Endodermal cell (in vitro differentiated cells): ENCODE results near the gene NCKIPSD. TPM values are rescaled to one million over a fixed set of nuclear protein-coding genes. Genes with fewer than 3 reads are reported as not detected.

Source experiments
- DNase-seq: peaks from one replicate; pipeline ENCODE4 v3.0.0-alpha.2; 2017
- H3K27ac ChIP-seq: 2 replicates; pipeline ENCODE4 v1.5.1; 2013; ENCODE audit warnings: mild to moderate bottlenecking, low read depth, low read length, moderate library complexity
- H3K27me3 ChIP-seq: 2 replicates; pipeline ENCODE4 v1.6.1; 2013; ENCODE audit warnings: mild to moderate bottlenecking, low read length, moderate library complexity; ENCODE audit not compliant: insufficient read depth, control insufficient read depth, poor library complexity, severe bottlenecking
- H3K36me3 ChIP-seq: 2 replicates; pipeline ENCODE4 v1.7.0; 2013; ENCODE audit warnings: mild to moderate bottlenecking, low read length, moderate library complexity; ENCODE audit not compliant: control insufficient read depth, insufficient read depth
- H3K4me1 ChIP-seq: one replicate; pipeline ENCODE4 v1.7.0; 2013; ENCODE audit warnings: low read length; ENCODE audit not compliant: control insufficient read depth, insufficient read depth
- H3K4me3 ChIP-seq: 2 replicates; pipeline ENCODE4 v1.5.1; 2013; ENCODE audit warnings: mild to moderate bottlenecking, low read length, moderate library complexity
- H3K9ac ChIP-seq: 2 replicates; pipeline ENCODE4 v1.6.1; 2013; ENCODE audit warnings: mild to moderate bottlenecking, low read length, moderate library complexity; ENCODE audit not compliant: poor library complexity, severe bottlenecking; ENCODE audit errors: extremely low read depth
- H3K9me3 ChIP-seq: 2 replicates; pipeline ENCODE4 v1.6.1; 2013; ENCODE audit warnings: mild to moderate bottlenecking, low read length, moderate library complexity; ENCODE audit not compliant: control insufficient read depth
- H3K27ac Mint-ChIP-seq: 2 replicates; pipeline ENCODE4 v1.8.0; 2020; ENCODE audit warnings: mixed read lengths
- H3K27me3 Mint-ChIP-seq: 2 replicates; pipeline ENCODE4 v1.8.0; 2021; ENCODE audit warnings: mild to moderate bottlenecking, mixed read lengths; ENCODE audit not compliant: insufficient read depth
- H3K36me3 Mint-ChIP-seq: 2 replicates; pipeline ENCODE4 v1.8.0; 2020; ENCODE audit warnings: low read depth, mixed read lengths
- H3K4me1 Mint-ChIP-seq: 2 replicates; pipeline ENCODE4 v1.8.0; 2020; ENCODE audit warnings: mixed read lengths
- H3K4me3 Mint-ChIP-seq: 2 replicates; pipeline ENCODE4 v1.8.0; 2020; ENCODE audit warnings: mild to moderate bottlenecking, moderate library complexity, mixed read lengths
- H3K9me3 Mint-ChIP-seq: 2 replicates; pipeline ENCODE4 v1.8.0; 2020; ENCODE audit warnings: mild to moderate bottlenecking, mixed read lengths
- CTCF ChIP-seq: fragments of 200-600 bp; sonication (generic); conservative IDR thresholded peaks from 2 replicates; pipeline ENCODE4 v1.5.0; 2021; ENCODE audit warnings: antibody characterized with exemption, mild to moderate bottlenecking
- WGBS, 2 experiments: methylation state at CpG; one replicate each; pipeline versions ENCODE4 v1.1.5 to v1.1.7; 2013; ENCODE audit warnings: missing lambda C conversion rate in 2 of 2, mixed read lengths in 1 of 2; ENCODE audit not compliant: insufficient coverage in 1 of 2, insufficient read length in 1 of 2; 5-methylcytosine and 5-hydroxymethylcytosine counted together
- total RNA-seq, 2 donors: library from RNA; stranded (reverse); fragmentation: NEBNext Ultra II Directional in 1 of 2; extraction: Animal tissue kit (Norgen Biotek cat#: 25700) in 1 of 2; gene quantifications; 2 replicates in 1 of 2; 3 replicates in 1 of 2; pipeline ENCODE4 v1.2.1, GENCODE V29; 2021

The NCKIPSD gene
- total RNA-seq, 2 donors from 2014 or later = 30.9 to 32.5 TPM

- peaks cover 85% of the 10 kb centered on the region for H3K36me3 ChIP-seq
- H3K4me1 ChIP-seq = no peaks in the 10 kb centered on the region
- H3K9ac ChIP-seq = no peak overlapping the region
- peaks cover 11% of the 10 kb centered on the region for H3K4me1 Mint-ChIP-seq
- no peak overlapping the region for H3K4me3 ChIP-seq
- H3K4me3 Mint-ChIP-seq = no peak overlapping the region
- no peaks in the 10 kb centered on the region for H3K27me3 ChIP-seq
- TF ChIP-seq CTCF = no peak
- no peaks in the 10 kb centered on the region for H3K9me3 ChIP-seq
- 88 to 98% methylated on average over 3 to 5 of the region's 5 CpGs for WGBS, 2 experiments
- peaks cover 71% of the 10 kb centered on the region for H3K36me3 Mint-ChIP-seq
- no peak overlapping the region for H3K27ac ChIP-seq
- H3K27me3 Mint-ChIP-seq = no peaks in the 10 kb centered on the region
- no peak for DNase-seq
- H3K27ac Mint-ChIP-seq = peak overlapping the region; percentile 75
- no peaks in the 10 kb centered on the region for H3K9me3 Mint-ChIP-seq
Observed at GRCh38 chr3:48696156-48696555, 10.4 kb upstream of the NCKIPSD start.

- TF ChIP-seq CTCF = no peak
- Mint-ChIP-seq H3K36me3 (peaks cover 72% of the 10 kb centered on the region), H3K9me3 (no peaks in the 10 kb centered on the region), H3K27ac (peak overlapping the region; percentile 92), H3K27me3 (no peaks in the 10 kb centered on the region), H3K4me1 (peaks cover 11% of the 10 kb centered on the region), H3K4me3 (peak overlapping the region; percentile 32)
- H3K9me3 ChIP-seq = no peaks in the 10 kb centered on the region
- peak overlapping the region; percentile 93 for H3K27ac ChIP-seq
- no peak overlapping the region for H3K9ac ChIP-seq
- no peaks in the 10 kb centered on the region for H3K4me1 ChIP-seq
- 63 to 79% methylated on average over 9 of the region's 9 CpGs for WGBS, 2 experiments
- H3K27me3 ChIP-seq = no peaks in the 10 kb centered on the region
- H3K4me3 ChIP-seq = no peak overlapping the region
- DNase-seq = peak; percentile 91
- H3K36me3 ChIP-seq = peaks cover 82% of the 10 kb centered on the region
Observed at GRCh38 chr3:48695393-48695753, 9.7 kb upstream of the NCKIPSD start.

- no peak for DNase-seq
- H3K36me3 Mint-ChIP-seq = peaks cover 71% of the 10 kb centered on the region
- Histone ChIP-seq H3K27me3 (no peaks in the 10 kb centered on the region), H3K27ac (peak overlapping the region; percentile 93), H3K4me1 (no peaks in the 10 kb centered on the region), H3K9me3 (no peaks in the 10 kb centered on the region), H3K4me3 (no peak overlapping the region), H3K9ac (no peak overlapping the region), H3K36me3 (peaks cover 82% of the 10 kb centered on the region)
- peak overlapping the region; percentile 32 for H3K4me3 Mint-ChIP-seq
- H3K9me3 Mint-ChIP-seq = no peaks in the 10 kb centered on the region
- 88 to 89% methylated on average over 9 to 23 of the region's 23 CpGs for WGBS, 2 experiments
- peaks cover 7% of the 10 kb centered on the region for H3K4me1 Mint-ChIP-seq
- peak overlapping the region; percentile 92 for H3K27ac Mint-ChIP-seq
- no peak for TF ChIP-seq CTCF
- H3K27me3 Mint-ChIP-seq = no peaks in the 10 kb centered on the region
Observed at GRCh38 chr3:48694610-48695392, 9.1 kb upstream of the NCKIPSD start.
